ENCODE data around the gene CILP2.

Gene CILP2

GRCh38 chr19:19562665-19563347, 24.7 kb downstream of the CILP2 start:
- Histone ChIP-seq H3K4me3 (ENCODE audit: low read length) (no peak overlapping the region), H3K27ac (ENCODE audit: low read depth, low read length) (no peak overlapping the region), H3K27me3 (ENCODE audit: insufficient read depth, low read length) (no peaks in the 10 kb centered on the region), H3K36me3 (ENCODE audit: insufficient read depth, low read length) (no peaks in the 10 kb centered on the region; the same call in 1 of the 2 replicates), H3K4me1 (ENCODE audit: insufficient read depth, low read length) (no peaks in the 10 kb centered on the region), H3K9ac (ENCODE audit: low read depth, low read length) (no peak overlapping the region), H3K9me3 (ENCODE audit: insufficient read depth, low read depth, low read length) (no peaks in the 10 kb centered on the region)
- WGBS = 85% methylated on average over 17 of the region's 17 CpGs

- WGBS = 91% methylated on average over 17 of the region's 17 CpGs
- Histone ChIP-seq H3K4me1 (ENCODE audit: insufficient read depth, low read length) (no peaks in the 10 kb centered on the region), H3K4me3 (ENCODE audit: low read length) (no peak overlapping the region), H3K9ac (ENCODE audit: low read depth, low read length) (no peak overlapping the region), H3K36me3 (ENCODE audit: insufficient read depth, low read length) (no peaks in the 10 kb centered on the region; the same call in 1 of the 2 replicates), H3K9me3 (ENCODE audit: insufficient read depth, low read depth, low read length) (no peaks in the 10 kb centered on the region), H3K27me3 (ENCODE audit: insufficient read depth, low read length) (no peaks in the 10 kb centered on the region), H3K27ac (ENCODE audit: low read depth, low read length) (no peak overlapping the region)
Measured at GRCh38 chr19:19563348-19563848, 25.3 kb downstream of the CILP2 start.

GRCh38 chr19:19566306-19566705, 28.2 kb downstream of the CILP2 start:
- Histone ChIP-seq H3K9me3 (ENCODE audit: insufficient read depth, low read depth, low read length) (no peaks in the 10 kb centered on the region), H3K4me3 (ENCODE audit: low read length) (no peak overlapping the region), H3K27me3 (ENCODE audit: insufficient read depth, low read length) (no peaks in the 10 kb centered on the region), H3K27ac (ENCODE audit: low read depth, low read length) (no peak overlapping the region), H3K36me3 (ENCODE audit: insufficient read depth, low read length) (peaks cover 2% of the 10 kb centered on the region; the same call in 1 of the 2 replicates), H3K9ac (ENCODE audit: low read depth, low read length) (no peak overlapping the region), H3K4me1 (ENCODE audit: insufficient read depth, low read length) (no peaks in the 10 kb centered on the region)
- 89% methylated on average over 6 of the region's 7 CpGs for WGBS

GRCh38 chr19:19567391-19567790, 29.3 kb downstream of the CILP2 start:
- 93% methylated on average over 3 of the region's 3 CpGs for WGBS
- H3K4me1 ChIP-seq (ENCODE audit: insufficient read depth, low read length) = no peaks in the 10 kb centered on the region
- H3K9me3 ChIP-seq (ENCODE audit: insufficient read depth, low read depth, low read length) = no peaks in the 10 kb centered on the region
- H3K4me3 ChIP-seq (ENCODE audit: low read length) = no peak overlapping the region
- no peak overlapping the region for H3K9ac ChIP-seq (ENCODE audit: low read depth, low read length)
- no peaks in the 10 kb centered on the region for H3K27me3 ChIP-seq (ENCODE audit: insufficient read depth, low read length)
- H3K36me3 ChIP-seq (ENCODE audit: insufficient read depth, low read length) = peaks cover 2% of the 10 kb centered on the region; the same call in 1 of the 2 replicates
- H3K27ac ChIP-seq (ENCODE audit: low read depth, low read length) = no peak overlapping the region

GRCh38 chr19:19568802-19569756, 31.0 kb downstream of the CILP2 start:
- H3K36me3 ChIP-seq (ENCODE audit: insufficient read depth, low read length) = peaks cover 2% of the 10 kb centered on the region; the same call in 1 of the 2 replicates
- H3K27me3 ChIP-seq (ENCODE audit: insufficient read depth, low read length) = no peaks in the 10 kb centered on the region
- H3K4me3 ChIP-seq (ENCODE audit: low read length) = no peak overlapping the region
- H3K9ac ChIP-seq (ENCODE audit: low read depth, low read length) = no peak overlapping the region
- 96% methylated on average over 24 of the region's 25 CpGs for WGBS
- H3K27ac ChIP-seq (ENCODE audit: low read depth, low read length) = no peak overlapping the region
- H3K9me3 ChIP-seq (ENCODE audit: insufficient read depth, low read depth, low read length) = no peaks in the 10 kb centered on the region
- H3K4me1 ChIP-seq (ENCODE audit: insufficient read depth, low read length) = no peaks in the 10 kb centered on the region

- Histone ChIP-seq H3K9ac (ENCODE audit: low read depth, low read length) (no peak overlapping the region), H3K4me3 (ENCODE audit: low read length) (no peak overlapping the region), H3K36me3 (ENCODE audit: insufficient read depth, low read length) (0 out of 2 replicates have a peak, but pooled peaks cover 2% of the 10 kb centered on the region), H3K4me1 (ENCODE audit: insufficient read depth, low read length) (no peaks in the 10 kb centered on the region; the same call in 1 of the 2 replicates), H3K9me3 (ENCODE audit: insufficient read depth, low read depth, low read length) (no peaks in the 10 kb centered on the region), H3K27ac (ENCODE audit: low read depth, low read length) (no peak overlapping the region), H3K27me3 (ENCODE audit: insufficient read depth, low read length) (no peaks in the 10 kb centered on the region)
- 83% methylated on average over 10 of the region's 10 CpGs for WGBS
Measured at GRCh38 chr19:19570571-19570970, 32.5 kb downstream of the CILP2 start.

- Histone ChIP-seq H3K4me3 (ENCODE audit: low read length) (no peak overlapping the region), H3K9ac (ENCODE audit: low read depth, low read length) (no peak overlapping the region), H3K36me3 (ENCODE audit: insufficient read depth, low read length) (0 out of 2 replicates have a peak, but pooled peaks cover 2% of the 10 kb centered on the region), H3K27ac (ENCODE audit: low read depth, low read length) (no peak overlapping the region), H3K27me3 (ENCODE audit: insufficient read depth, low read length) (no peaks in the 10 kb centered on the region), H3K4me1 (ENCODE audit: insufficient read depth, low read length) (no peaks in the 10 kb centered on the region; the same call in 1 of the 2 replicates), H3K9me3 (ENCODE audit: insufficient read depth, low read depth, low read length) (no peaks in the 10 kb centered on the region)
- 94% methylated on average over 11 of the region's 11 CpGs for WGBS
Measured at GRCh38 chr19:19571071-19571786, 33.2 kb downstream of the CILP2 start.

- H3K9me3 ChIP-seq (ENCODE audit: insufficient read depth, low read depth, low read length) = no peaks in the 10 kb centered on the region
- no peak overlapping the region for H3K27ac ChIP-seq (ENCODE audit: low read depth, low read length)
- 60% methylated on average over 6 of the region's 6 CpGs for WGBS
- no peaks in the 10 kb centered on the region for H3K27me3 ChIP-seq (ENCODE audit: insufficient read depth, low read length)
- no peaks in the 10 kb centered on the region for H3K36me3 ChIP-seq (ENCODE audit: insufficient read depth, low read length)
- no peak overlapping the region for H3K9ac ChIP-seq (ENCODE audit: low read depth, low read length)
- no peaks in the 10 kb centered on the region; the same call in 1 of the 2 replicates for H3K4me1 ChIP-seq (ENCODE audit: insufficient read depth, low read length)
- no peak overlapping the region for H3K4me3 ChIP-seq (ENCODE audit: low read length)
Measured at GRCh38 chr19:19575411-19575810, 37.3 kb downstream of the CILP2 start.

GRCh38 chr19:19578252-19578651, 40.2 kb downstream of the CILP2 start:
- no peaks in the 10 kb centered on the region for H3K27me3 ChIP-seq (ENCODE audit: insufficient read depth, low read length)
- H3K4me1 ChIP-seq (ENCODE audit: insufficient read depth, low read length) = no peaks in the 10 kb centered on the region; the same call in 1 of the 2 replicates
- WGBS = 93% methylated on average over 6 of the region's 6 CpGs
- no peaks in the 10 kb centered on the region for H3K9me3 ChIP-seq (ENCODE audit: insufficient read depth, low read depth, low read length)
- no peak overlapping the region for H3K4me3 ChIP-seq (ENCODE audit: low read length)
- no peak overlapping the region for H3K27ac ChIP-seq (ENCODE audit: low read depth, low read length)
- no peak overlapping the region for H3K9ac ChIP-seq (ENCODE audit: low read depth, low read length)
- no peaks in the 10 kb centered on the region for H3K36me3 ChIP-seq (ENCODE audit: insufficient read depth, low read length)

GRCh38 chr19:19579533-19580361, 41.7 kb downstream of the CILP2 start:
- WGBS = 87% methylated on average over 25 of the region's 25 CpGs
- Histone ChIP-seq H3K27me3 (ENCODE audit: insufficient read depth, low read length) (no peaks in the 10 kb centered on the region), H3K36me3 (ENCODE audit: insufficient read depth, low read length) (no peaks in the 10 kb centered on the region), H3K4me3 (ENCODE audit: low read length) (no peak overlapping the region), H3K9ac (ENCODE audit: low read depth, low read length) (no peak overlapping the region), H3K4me1 (ENCODE audit: insufficient read depth, low read length) (no peaks in the 10 kb centered on the region; the same call in 1 of the 2 replicates), H3K9me3 (ENCODE audit: insufficient read depth, low read depth, low read length) (no peaks in the 10 kb centered on the region), H3K27ac (ENCODE audit: low read depth, low read length) (no peak overlapping the region)
